ENCODE data around the gene ICAM1. TPM values are rescaled to one million over a fixed set of nuclear protein-coding genes. Genes with fewer than 3 reads are reported as not detected.

Gene ICAM1
- total RNA-seq, 1 donor from 2014 or later = not detected

GRCh38 chr19:10325732-10326131, 54.8 kb downstream of the ICAM1 start:
- no peaks in the 10 kb centered on the region for H3K4me1 Mint-ChIP-seq (ENCODE audit: low read depth, unreplicated experiment)
- H3K27me3 Mint-ChIP-seq (ENCODE audit: unreplicated experiment) = peaks cover 6% of the 10 kb centered on the region
- no peak overlapping the region for H3K4me3 Mint-ChIP-seq (ENCODE audit: unreplicated experiment)
- peaks cover 1% of the 10 kb centered on the region for H3K9me3 Mint-ChIP-seq (ENCODE audit: unreplicated experiment)
- no peak for TF ChIP-seq CTCF (IDR thresholded peaks at IDR 0.05; ENCODE audit: partially characterized antibody, unreplicated experiment)
- H3K27ac Mint-ChIP-seq (ENCODE audit: unreplicated experiment) = no peak overlapping the region
- no peaks in the 10 kb centered on the region for H3K36me3 Mint-ChIP-seq (ENCODE audit: unreplicated experiment)
- DNase-seq = no peak

GRCh38 chr19:10327793-10328192, 56.9 kb downstream of the ICAM1 start:
- Mint-ChIP-seq H3K27ac (ENCODE audit: unreplicated experiment) (no peak overlapping the region), H3K4me1 (ENCODE audit: low read depth, unreplicated experiment) (peaks cover 6% of the 10 kb centered on the region), H3K36me3 (ENCODE audit: unreplicated experiment) (no peaks in the 10 kb centered on the region), H3K9me3 (ENCODE audit: unreplicated experiment) (peaks cover 3% of the 10 kb centered on the region), H3K27me3 (ENCODE audit: unreplicated experiment) (peaks cover 4% of the 10 kb centered on the region), H3K4me3 (ENCODE audit: unreplicated experiment) (no peak overlapping the region)
- no peak for DNase-seq
- TF ChIP-seq CTCF (IDR thresholded peaks at IDR 0.05; ENCODE audit: partially characterized antibody, unreplicated experiment) = no peak

- no peak for DNase-seq
- Mint-ChIP-seq H3K27me3 (ENCODE audit: unreplicated experiment) (peaks cover 5% of the 10 kb centered on the region), H3K4me1 (ENCODE audit: low read depth, unreplicated experiment) (peaks cover 6% of the 10 kb centered on the region), H3K9me3 (ENCODE audit: unreplicated experiment) (peaks cover 2% of the 10 kb centered on the region), H3K27ac (ENCODE audit: unreplicated experiment) (no peak overlapping the region), H3K4me3 (ENCODE audit: unreplicated experiment) (no peak overlapping the region), H3K36me3 (ENCODE audit: unreplicated experiment) (no peaks in the 10 kb centered on the region)
- no peak for TF ChIP-seq CTCF (IDR thresholded peaks at IDR 0.05; ENCODE audit: partially characterized antibody, unreplicated experiment)
Observed at GRCh38 chr19:10328558-10329429, 57.9 kb downstream of the ICAM1 start.

- Mint-ChIP-seq H3K27ac (ENCODE audit: unreplicated experiment) (no peak overlapping the region), H3K9me3 (ENCODE audit: unreplicated experiment) (peaks cover 4% of the 10 kb centered on the region), H3K36me3 (ENCODE audit: unreplicated experiment) (no peaks in the 10 kb centered on the region), H3K4me1 (ENCODE audit: low read depth, unreplicated experiment) (peaks cover 7% of the 10 kb centered on the region), H3K4me3 (ENCODE audit: unreplicated experiment) (no peak overlapping the region), H3K27me3 (ENCODE audit: unreplicated experiment) (peaks cover 5% of the 10 kb centered on the region)
- TF ChIP-seq CTCF (IDR thresholded peaks at IDR 0.05; ENCODE audit: partially characterized antibody, unreplicated experiment) = no peak
- no peak for DNase-seq
Observed at GRCh38 chr19:10329555-10329954, 58.6 kb downstream of the ICAM1 start.
